ENCODE measurements around the gene CYP26B1. TPM values are rescaled to one million over a fixed set of nuclear protein-coding genes. Genes with fewer than 3 reads are reported as not detected.

Gene CYP26B1
- total RNA-seq, 2 donors from 2014 or later, result not detected

DNA sequence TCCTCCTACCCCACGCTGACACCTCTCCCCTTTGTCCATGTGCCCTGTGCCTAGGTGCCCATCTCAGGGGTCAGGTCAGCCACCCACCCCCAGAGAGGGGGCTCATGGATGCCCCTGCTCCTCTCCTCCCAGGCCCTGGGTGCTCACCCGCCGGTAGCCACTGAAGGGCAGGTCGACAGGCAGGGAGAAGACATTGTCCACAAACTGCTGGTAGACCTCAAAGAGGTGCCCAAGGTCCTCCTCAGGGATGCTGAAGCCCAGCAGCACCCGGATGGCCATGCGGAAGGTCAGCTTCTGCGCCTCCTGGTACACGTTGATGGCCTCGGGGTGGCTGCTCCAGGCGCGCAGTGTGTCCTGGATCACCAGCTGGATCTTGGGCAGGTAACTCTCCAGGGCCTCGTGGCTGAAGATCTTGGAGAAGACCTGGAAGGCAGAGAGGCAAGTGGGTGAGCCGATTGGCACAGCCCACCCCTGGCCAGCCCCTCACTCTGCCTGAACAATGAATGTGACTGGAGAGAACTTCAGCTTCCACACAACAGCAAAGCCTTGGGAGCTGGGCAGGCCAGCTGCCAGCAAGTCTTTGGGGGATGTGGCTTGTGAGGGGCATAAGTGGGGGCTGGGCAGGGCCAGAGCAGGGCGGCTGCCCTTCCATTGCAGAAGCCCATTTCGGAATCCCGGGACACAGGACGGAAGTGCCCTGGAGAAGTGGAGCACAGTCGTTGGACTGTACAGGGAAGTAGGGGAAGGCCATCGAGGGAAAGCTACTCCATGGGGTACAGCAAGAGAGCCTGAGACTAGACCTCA is 12.5 kb downstream of the CYP26B1 start:
- Mint-ChIP-seq H3K27me3 (no peaks in the 10 kb centered on the region), H3K4me1 (ENCODE audit: low read depth in 2 of 2) (peaks cover 0 to 4% of the 10 kb centered on the region in 2 donors), H3K27ac (no peak overlapping the region), H3K9me3 (no peaks in the 10 kb centered on the region), H3K4me3 (no peak overlapping the region), H3K36me3 (no peaks in the 10 kb centered on the region)
- ATAC-seq (no peak), DNase-seq (ENCODE audit: low spot score) (peak; percentile 51)

DNA sequence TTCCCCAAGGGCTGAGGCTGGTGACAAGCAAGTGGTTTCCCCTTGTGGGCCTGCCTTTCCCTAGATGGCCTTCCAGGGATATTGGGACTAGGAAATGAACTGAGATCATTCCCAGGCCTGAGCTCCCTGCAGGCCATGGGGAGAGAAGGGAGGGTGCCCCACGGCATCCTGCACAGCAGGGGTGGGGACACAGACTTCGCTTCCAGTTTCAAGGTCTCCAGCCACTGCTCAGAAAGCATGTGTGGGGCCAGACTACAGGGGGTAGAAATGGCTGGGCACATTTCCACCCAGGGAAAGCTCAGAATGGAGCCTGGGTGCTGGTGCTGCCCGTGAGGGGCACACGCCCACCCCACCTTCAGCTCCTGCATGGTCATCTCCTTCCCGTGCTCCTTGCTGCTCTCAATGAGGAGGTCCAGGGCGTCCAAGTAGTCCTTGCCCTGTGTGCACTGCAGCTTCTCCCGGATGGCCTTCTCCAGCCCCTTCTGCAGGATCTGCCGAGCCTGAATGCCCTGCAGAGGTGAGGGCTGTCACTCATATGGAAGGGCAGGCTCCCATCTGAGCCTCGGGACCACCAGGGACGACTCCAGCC is 13.2 kb downstream of the CYP26B1 start:
- H3K9me3 Mint-ChIP-seq, result no peaks in the 10 kb centered on the region
- no peak overlapping the region for H3K27ac Mint-ChIP-seq
- ATAC-seq, result no peak

DNA sequence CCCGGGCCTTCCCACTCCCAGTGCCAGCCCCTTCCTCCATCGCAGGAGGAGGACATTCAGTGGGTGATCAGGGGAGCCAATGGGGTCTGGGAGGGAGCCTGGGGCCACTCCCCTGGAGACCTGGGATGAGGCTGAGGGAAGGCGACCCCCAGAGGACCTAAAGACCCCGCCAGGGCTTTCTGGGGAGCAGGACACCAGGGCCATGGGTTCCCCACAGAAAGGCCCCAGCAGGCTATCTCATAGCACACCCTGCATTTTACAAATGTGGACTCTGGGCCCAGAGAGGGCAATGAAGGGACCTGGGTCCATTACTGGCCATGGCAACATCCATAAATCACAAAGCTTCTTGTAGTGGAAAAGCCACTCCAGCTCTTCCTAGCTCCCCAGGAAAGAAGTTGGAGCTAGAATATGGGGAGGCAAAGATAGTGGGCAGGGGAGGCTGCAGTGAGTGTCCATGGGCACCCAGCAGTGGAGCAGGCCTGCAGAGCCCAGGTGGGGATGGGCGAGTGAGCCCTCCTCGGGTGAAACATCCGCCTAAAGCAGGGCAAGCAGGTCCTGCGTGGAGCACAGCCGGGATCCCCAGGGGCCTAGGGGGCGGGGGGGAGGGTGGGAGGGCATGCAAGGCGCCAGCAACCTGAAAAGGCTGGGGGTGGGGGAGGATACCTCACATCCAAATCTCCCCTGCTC is 13.8 kb downstream of the CYP26B1 start:
- Mint-ChIP-seq H3K4me1 (ENCODE audit: low read depth in 2 of 2) (peaks cover 0 to 4% of the 10 kb centered on the region in 2 donors), H3K9me3 (no peaks in the 10 kb centered on the region), H3K27ac (no peak overlapping the region), H3K4me3 (no peak overlapping the region), H3K27me3 (no peaks in the 10 kb centered on the region), H3K36me3 (no peaks in the 10 kb centered on the region)
- peak; percentile 1 for DNase-seq (ENCODE audit: low spot score)
- ATAC-seq, result no peak

More for the DNA sequence above, 13.2 kb downstream of the CYP26B1 start:
- H3K4me3 Mint-ChIP-seq, result no peak overlapping the region
- DNase-seq (ENCODE audit: low spot score), result peak; percentile 41
- no peaks in the 10 kb centered on the region for H3K27me3 Mint-ChIP-seq
- peaks cover 0 to 4% of the 10 kb centered on the region in 2 donors for H3K4me1 Mint-ChIP-seq (ENCODE audit: low read depth in 2 of 2)
- no peaks in the 10 kb centered on the region for H3K36me3 Mint-ChIP-seq

DNA sequence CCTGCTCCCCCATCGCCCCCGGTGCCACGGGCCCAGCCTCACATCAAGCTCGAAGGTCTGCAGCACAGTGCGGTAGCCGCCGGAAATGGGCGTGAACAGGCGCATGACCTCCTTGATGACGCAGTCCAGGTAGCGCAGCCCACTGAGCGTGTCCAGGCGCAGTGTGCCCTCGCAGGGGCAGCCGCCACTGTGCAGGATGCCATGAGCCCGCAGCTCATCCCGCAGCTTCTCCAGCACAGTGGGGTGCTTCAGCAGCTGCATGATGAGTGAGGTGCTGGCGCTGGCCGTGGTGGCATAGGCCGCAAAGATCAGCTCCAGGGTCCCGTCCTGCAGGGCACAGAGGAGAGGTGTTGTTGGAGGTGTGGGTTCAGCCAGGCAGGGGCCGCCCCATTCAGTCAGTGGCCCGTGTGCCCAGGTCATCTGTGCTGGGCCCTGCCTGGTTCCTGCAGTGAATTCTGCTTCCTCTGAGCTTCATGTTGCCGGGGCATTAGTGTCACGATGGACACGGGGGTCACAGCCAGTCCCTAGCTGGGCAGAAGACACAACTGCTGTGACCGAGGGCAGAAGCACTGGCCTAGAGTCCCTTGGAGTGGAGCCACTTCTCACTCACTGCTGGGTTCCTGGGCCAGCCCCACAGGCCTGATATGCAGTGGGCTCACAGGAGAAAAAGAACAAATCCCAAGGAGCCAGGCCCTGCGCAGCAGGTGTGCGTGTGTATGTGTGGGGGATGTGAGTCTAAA is 14.5 kb downstream of the CYP26B1 start:
- H3K36me3 Mint-ChIP-seq, result no peaks in the 10 kb centered on the region
- peaks cover 0 to 4% of the 10 kb centered on the region in 2 donors for H3K4me1 Mint-ChIP-seq (ENCODE audit: low read depth in 2 of 2)
- peak; percentile 31 for DNase-seq (ENCODE audit: low spot score)
- ATAC-seq, result no peak
- no peak overlapping the region for H3K4me3 Mint-ChIP-seq
- H3K27me3 Mint-ChIP-seq, result no peaks in the 10 kb centered on the region
- no peak overlapping the region for H3K27ac Mint-ChIP-seq
- no peaks in the 10 kb centered on the region for H3K9me3 Mint-ChIP-seq

DNA sequence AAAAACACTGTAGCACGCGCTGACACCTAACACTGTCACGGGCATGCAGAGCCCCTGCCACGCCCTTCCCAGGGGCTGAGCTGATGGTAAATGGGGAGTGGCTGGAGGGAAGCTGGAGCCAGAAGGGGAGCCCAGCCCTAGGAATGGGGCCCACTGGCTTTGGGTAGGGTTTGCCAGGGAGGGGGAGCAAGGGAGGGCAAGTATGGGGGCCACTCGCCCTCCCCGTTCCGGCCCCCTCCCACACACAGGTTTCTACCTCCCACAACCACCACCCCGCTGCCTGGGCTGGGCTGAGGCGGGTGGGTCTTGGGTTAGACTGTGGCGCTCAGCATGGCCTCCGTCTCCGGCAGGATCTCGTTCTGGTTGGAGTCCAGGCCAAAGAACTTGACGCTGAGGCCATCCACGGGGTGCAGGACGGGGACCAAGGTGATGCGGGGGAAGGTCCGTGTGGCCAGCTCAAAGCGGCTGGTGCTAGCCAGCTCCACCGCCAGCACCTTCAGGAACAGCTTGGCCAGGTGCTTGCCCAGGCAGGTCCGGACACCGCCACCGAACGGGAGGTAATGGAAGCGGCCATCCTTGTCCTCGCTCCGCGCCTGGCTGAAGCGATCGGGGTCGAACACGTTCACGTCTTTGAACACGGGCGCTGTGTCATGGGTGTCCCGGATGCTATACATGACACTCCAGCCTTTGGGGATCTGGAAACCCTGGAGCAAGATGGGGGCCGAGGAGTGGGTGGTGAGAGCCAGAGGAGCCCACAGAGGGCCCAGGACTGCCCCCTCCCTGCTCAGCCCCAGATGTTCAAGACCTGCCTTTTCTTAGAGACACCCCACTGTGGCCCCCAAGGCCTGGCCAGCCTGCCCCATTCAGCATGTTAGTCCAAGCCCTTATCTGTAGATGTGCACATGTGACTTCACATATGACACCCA is 15.5 kb downstream of the CYP26B1 start:
- Mint-ChIP-seq H3K9me3 (no peaks in the 10 kb centered on the region), H3K36me3 (no peaks in the 10 kb centered on the region), H3K4me1 (ENCODE audit: low read depth in 2 of 2) (no peaks in the 10 kb centered on the region), H3K27me3 (no peaks in the 10 kb centered on the region), H3K4me3 (no peak overlapping the region), H3K27ac (no peak overlapping the region)
- DNase-seq (ENCODE audit: low spot score) (peak; percentile 54), ATAC-seq (no peak)

DNA sequence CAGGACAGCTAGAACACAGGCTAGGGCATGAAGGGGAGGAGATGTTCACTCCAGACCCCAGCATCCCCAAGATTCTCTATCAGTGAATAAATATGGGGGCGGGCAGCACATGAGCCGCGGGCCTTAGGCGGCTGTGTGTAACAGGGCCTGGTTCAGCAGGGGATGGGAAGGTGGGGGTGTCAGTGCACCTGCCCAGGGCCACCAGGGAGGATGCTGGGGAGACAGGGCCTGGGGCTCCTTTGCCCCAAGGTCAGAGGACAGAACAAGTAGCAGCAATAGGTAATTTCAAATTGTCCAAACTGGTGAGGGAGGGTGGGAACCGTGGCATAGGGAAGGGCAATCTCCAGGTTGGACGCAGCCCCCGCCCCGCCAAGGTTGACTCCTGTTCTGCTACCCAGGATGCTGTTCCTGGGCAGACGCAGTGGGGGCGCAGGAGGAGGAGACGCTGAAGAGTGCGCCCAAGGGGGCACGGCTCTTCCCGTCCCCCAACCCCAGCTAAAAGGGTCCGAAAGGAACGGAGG is 16.2 kb downstream of the CYP26B1 start:
- Mint-ChIP-seq H3K9me3 (no peaks in the 10 kb centered on the region), H3K27ac (no peak overlapping the region), H3K36me3 (no peaks in the 10 kb centered on the region), H3K27me3 (peaks cover 0 to under 1% of the 10 kb centered on the region in 2 donors), H3K4me3 (no peak overlapping the region), H3K4me1 (ENCODE audit: low read depth in 2 of 2) (peaks cover 0 to under 1% of the 10 kb centered on the region in 2 donors)
- peak; percentile 52 for DNase-seq (ENCODE audit: low spot score)
- no peak for ATAC-seq

DNA sequence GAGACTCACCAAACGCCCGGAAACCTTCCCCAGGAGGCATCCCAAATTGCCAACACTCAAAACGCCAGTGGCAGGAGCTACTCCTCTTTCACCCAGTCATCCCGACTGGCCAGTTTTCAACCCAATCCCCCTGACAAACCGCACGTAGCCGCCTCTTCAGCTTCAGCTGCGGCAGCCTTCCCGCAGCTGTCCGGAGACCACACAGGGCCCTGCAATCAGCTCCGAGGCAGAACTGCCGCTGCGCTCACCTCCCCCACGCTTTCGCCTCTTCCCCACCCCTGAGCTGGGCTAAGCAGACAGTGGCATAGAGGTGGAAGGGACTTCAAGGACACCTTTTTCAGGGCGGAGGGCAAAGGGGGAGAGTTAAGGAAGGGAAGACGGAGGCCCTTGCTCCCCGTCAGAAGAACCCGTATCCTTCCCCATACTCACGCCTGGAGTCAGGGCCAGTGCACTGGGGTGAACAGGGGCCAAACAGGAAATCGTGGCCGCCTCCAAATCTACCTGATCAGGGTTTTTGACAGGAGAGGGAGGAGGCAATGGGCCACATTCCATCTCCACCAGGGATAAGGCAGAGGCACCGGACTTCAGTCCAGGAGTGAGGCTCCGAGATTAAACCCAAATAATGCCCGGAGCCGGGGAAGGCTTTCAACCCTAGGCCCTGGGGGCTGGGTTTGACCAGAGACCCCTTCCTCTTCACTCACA is 16.9 kb downstream of the CYP26B1 start:
- H3K4me1 Mint-ChIP-seq (ENCODE audit: low read depth in 2 of 2), result peaks cover 0 to 3% of the 10 kb centered on the region in 2 donors
- H3K4me3 Mint-ChIP-seq, result no peak overlapping the region
- ATAC-seq (no peak), DNase-seq (ENCODE audit: low spot score) (peak; percentile 44)
- H3K27me3 Mint-ChIP-seq, result peaks cover 0 to 3% of the 10 kb centered on the region in 2 donors
- no peaks in the 10 kb centered on the region for H3K36me3 Mint-ChIP-seq
- no peaks in the 10 kb centered on the region for H3K9me3 Mint-ChIP-seq
- no peak overlapping the region for H3K27ac Mint-ChIP-seq

DNA sequence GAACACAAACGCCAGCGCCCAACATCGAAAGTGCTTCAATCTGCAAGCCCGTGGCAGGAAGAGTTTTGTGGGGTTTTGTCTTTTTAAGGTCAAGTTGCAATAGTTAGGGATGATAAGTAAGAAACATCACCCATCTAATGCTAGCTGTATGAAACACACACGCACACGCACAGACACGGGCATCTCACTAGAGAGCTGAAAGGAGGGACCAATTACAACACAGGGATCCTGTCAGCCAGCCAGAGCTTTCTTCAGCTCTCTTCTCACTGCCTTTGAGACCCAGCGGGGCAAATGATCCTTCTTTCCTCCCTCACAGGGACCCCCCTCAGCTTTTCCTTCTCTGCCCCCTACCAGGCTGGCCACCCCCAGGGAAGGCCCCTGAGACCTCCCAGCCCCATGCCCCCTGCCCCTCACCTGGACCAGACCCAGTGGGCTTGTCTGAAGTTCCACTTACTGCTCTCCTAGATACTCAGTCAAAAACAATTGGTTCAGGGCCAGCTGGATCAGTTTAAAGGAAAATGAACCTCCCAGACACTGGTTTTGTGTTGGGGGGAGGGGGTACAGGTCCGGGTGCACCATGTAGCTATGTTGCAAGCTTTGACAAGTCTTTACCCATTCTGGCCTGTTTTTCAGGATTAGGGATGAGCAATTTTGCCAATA is 17.9 kb downstream of the CYP26B1 start:
- peaks cover 0 to 3% of the 10 kb centered on the region in 2 donors for H3K27me3 Mint-ChIP-seq
- H3K4me1 Mint-ChIP-seq (ENCODE audit: low read depth in 2 of 2), result peaks cover 0 to 3% of the 10 kb centered on the region in 2 donors
- DNase-seq (ENCODE audit: low spot score), result no peak
- no peak overlapping the region for H3K27ac Mint-ChIP-seq
- no peaks in the 10 kb centered on the region for H3K36me3 Mint-ChIP-seq
- H3K4me3 Mint-ChIP-seq, result no peak overlapping the region
- no peaks in the 10 kb centered on the region for H3K9me3 Mint-ChIP-seq
- ATAC-seq, result no peak

DNA sequence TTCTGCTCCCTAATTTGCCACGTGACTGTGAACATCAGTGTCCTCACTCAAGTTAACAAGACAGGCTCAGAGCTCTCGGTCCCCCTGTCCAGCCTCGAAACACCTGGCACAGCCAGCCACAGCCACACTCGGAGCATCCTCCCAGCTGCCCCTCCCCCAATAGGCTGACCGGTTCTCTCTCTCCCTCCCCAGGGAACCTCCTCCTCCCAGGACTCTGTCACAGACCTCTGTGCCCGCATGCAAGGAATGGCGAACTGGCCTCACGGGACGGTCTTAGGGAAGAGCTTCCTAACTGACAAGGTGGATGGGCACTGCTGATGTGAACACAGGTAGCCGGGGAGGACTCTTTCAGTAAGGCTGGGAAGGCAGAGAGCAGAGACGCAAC is 18.8 kb downstream of the CYP26B1 start:
- no peak for DNase-seq (ENCODE audit: low spot score)
- ATAC-seq, result no peak

DNA sequence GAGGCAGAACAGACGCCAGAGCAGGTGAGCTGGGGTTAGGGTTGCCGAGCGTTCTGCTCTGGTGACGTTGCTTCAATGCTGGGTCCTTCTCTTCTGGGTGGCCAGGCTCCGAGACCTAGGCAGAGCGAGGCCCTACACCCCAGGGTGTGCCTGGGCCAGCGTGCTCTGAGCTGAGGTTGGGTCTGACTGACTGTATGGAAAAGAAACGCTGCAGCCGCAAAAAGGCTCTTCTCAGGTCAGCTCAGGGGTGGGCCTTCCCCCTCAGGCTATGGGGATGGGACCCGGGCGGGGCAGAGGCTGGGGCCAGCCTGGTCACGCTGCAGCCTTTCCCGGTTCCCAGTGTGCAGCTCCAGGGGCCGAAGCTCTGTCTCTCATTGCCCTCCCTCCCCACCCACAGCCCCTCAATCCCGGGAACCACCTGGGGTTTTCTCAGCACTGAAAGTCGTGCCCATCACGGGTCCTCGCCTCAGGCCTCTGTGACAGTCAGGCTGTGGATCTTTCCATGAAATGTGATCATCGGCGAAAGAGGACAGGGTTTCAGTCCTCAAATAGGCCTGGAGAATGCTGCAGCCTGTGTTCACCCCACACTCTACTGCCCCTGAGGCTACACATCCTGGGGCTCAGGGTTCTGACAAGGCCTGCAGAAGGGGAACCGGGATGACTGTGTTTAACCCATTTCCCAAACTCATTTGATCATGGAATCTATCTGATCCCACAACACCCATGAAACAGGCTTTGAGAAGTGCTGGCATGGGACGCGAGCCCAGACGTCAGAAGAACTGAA is 19.4 kb downstream of the CYP26B1 start:
- DNase-seq (ENCODE audit: low spot score) (no peak), ATAC-seq (peak in 1 of 2 donors; percentile 13)
- H3K27me3 Mint-ChIP-seq, result peaks cover 7 to 12% of the 10 kb centered on the region in 2 donors
- no peaks in the 10 kb centered on the region for H3K36me3 Mint-ChIP-seq
- peaks cover 0 to 3% of the 10 kb centered on the region in 2 donors for H3K4me1 Mint-ChIP-seq (ENCODE audit: low read depth in 2 of 2)
- H3K4me3 Mint-ChIP-seq, result no peak overlapping the region
- no peaks in the 10 kb centered on the region for H3K9me3 Mint-ChIP-seq
- no peak overlapping the region for H3K27ac Mint-ChIP-seq

More for the DNA sequence above, 18.8 kb downstream of the CYP26B1 start:
- Mint-ChIP-seq H3K27ac (no peak overlapping the region), H3K4me3 (no peak overlapping the region), H3K9me3 (no peaks in the 10 kb centered on the region), H3K36me3 (no peaks in the 10 kb centered on the region), H3K27me3 (peaks cover 7% of the 10 kb centered on the region in 2 donors), H3K4me1 (ENCODE audit: low read depth in 2 of 2) (peaks cover 0 to 3% of the 10 kb centered on the region in 2 donors)

DNA sequence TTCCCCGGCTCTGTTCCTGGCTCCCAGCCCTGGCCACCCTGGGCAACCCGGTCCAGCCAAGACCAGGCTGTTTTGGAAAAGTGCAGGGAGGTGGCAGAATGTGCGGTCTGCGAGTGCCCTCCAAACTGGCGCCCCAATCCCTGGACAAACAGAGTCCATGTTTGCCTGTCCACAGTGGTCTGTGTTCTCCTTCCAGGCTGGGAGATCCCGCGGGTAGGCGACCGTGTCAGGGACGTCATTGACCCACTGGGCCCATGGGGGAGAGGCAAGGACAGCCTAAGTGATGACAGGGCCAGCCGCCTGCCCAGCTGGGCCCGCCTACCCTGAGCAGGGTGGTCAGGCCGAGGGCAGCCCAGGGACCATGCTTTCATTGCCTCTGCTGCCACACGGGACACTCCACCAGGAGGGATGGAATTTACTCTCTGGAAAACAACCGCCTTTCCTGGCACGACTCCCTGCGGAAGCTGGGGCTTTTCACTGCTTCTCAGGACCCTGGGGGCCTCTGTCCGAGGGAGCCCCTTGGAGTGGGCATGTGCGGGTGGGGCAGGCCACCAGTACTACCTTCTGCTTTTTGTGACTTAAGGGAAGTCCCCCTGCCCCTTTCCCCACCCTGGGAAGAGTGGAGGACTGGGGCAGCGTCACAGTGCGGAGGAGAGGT is 20.1 kb downstream of the CYP26B1 start:
- H3K4me1 Mint-ChIP-seq (ENCODE audit: low read depth in 2 of 2), result peaks cover 0 to 3% of the 10 kb centered on the region in 2 donors
- no peak overlapping the region for H3K4me3 Mint-ChIP-seq
- H3K9me3 Mint-ChIP-seq, result no peaks in the 10 kb centered on the region
- ATAC-seq (peak in 1 of 2 donors; percentile 34), DNase-seq (ENCODE audit: low spot score) (no peak)
- peaks cover 11 to 19% of the 10 kb centered on the region in 2 donors for H3K27me3 Mint-ChIP-seq
- H3K36me3 Mint-ChIP-seq, result no peaks in the 10 kb centered on the region
- H3K27ac Mint-ChIP-seq, result no peak overlapping the region
